ENCODE results near the gene LARP4.

GRCh38 chr12:50488801-50489200, 88.1 kb downstream of the LARP4 start:
- TF ChIP-seq POLR2A (IDR thresholded peaks at IDR 0.05) (no peak), CTCF (IDR thresholded peaks at IDR 0.05) (no peak)
